ENCODE results near the gene TUB. TPM values are rescaled to one million over a fixed set of nuclear protein-coding genes. Genes with fewer than 3 reads are reported as not detected.

Gene TUB
- total and polyA plus RNA-seq, 11 donors = 4.7 to 38.8 (median 18.4) TPM

DNA sequence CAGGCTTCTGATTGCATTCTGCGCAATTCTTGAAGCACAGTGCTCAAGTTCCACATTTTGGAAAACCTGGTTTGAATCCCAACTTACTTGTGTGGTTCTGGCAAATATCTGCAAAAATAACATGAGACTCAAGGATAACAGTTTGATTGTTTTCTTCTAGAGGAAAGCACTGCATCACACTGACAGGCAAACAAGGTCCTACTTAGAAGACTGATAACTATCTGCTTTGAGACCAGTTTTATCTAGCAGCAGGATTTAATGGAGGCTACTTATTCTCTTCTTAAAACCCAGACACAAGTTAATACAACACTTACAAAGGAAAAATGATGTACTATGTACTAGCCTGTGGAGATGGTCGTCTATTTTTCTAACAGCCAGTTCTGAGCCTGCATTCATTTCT, 46.4 kb downstream of the TUB start:
- TF ChIP-seq, protein P1, sequence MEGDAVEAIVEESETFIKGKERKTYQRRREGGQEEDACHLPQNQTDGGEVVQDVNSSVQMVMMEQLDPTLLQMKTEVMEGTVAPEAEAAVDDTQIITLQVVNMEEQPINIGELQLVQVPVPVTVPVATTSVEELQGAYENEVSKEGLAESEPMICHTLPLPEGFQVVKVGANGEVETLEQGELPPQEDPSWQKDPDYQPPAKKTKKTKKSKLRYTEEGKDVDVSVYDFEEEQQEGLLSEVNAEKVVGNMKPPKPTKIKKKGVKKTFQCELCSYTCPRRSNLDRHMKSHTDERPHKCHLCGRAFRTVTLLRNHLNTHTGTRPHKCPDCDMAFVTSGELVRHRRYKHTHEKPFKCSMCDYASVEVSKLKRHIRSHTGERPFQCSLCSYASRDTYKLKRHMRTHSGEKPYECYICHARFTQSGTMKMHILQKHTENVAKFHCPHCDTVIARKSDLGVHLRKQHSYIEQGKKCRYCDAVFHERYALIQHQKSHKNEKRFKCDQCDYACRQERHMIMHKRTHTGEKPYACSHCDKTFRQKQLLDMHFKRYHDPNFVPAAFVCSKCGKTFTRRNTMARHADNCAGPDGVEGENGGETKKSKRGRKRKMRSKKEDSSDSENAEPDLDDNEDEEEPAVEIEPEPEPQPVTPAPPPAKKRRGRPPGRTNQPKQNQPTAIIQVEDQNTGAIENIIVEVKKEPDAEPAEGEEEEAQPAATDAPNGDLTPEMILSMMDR (IDR thresholded peaks at IDR 0.05) = no peak
- TF ChIP-seq POLR2A (IDR thresholded peaks at IDR 0.05) = no peak
- Histone ChIP-seq H3K4me3 (no peak overlapping the region), H3K4me1 (no peaks in the 10 kb centered on the region), H3K27ac (no peak overlapping the region), H3K36me3 (no peaks in the 10 kb centered on the region), H3K27me3 (no peaks in the 10 kb centered on the region), H3K9me3 (no peaks in the 10 kb centered on the region)
- intact Hi-C loops (cut with DNase I) = no loop called here
- WGBS, 4 donors = 75 to 76% (median 76%) methylated on average over 2 of the region's 2 CpGs
- ATAC-seq = no peak
- no peak for DNase-seq

DNA sequence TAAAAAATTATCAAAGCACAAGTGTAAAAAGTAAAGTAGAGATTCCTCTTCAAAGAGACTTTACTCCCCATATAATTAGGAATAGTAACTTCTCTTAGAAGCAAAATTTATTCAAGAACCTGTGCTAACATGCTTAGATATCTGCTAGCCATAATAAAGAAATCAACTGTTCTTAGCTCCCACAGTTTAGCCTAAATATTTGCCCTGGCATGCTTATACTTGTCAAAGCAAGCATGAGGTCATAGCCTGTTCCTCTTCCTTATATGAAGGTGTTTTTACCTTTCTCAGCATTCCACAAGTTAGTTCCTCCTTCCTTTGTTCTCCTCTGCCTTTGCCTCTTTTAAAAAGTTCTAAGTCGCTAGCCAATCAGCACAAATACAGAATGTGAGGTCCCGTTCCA, 57.5 kb downstream of the TUB start:
- Histone ChIP-seq H3K9me3 (no peaks in the 10 kb centered on the region), H3K4me3 (no peak overlapping the region), H3K27ac (no peak overlapping the region), H3K36me3 (no peaks in the 10 kb centered on the region), H3K27me3 (no peaks in the 10 kb centered on the region), H3K4me1 (no peaks in the 10 kb centered on the region)
- 88 to 98% (median 92%) methylated on average over 2 of the region's 2 CpGs for WGBS, 4 donors
- DNase-seq (no peak), ATAC-seq (no peak)
- TF ChIP-seq, protein P1 (IDR thresholded peaks at IDR 0.05) = no peak
- TF ChIP-seq POLR2A (IDR thresholded peaks at IDR 0.05) = no peak
- intact Hi-C loops (cut with DNase I) = no loop called here

DNA sequence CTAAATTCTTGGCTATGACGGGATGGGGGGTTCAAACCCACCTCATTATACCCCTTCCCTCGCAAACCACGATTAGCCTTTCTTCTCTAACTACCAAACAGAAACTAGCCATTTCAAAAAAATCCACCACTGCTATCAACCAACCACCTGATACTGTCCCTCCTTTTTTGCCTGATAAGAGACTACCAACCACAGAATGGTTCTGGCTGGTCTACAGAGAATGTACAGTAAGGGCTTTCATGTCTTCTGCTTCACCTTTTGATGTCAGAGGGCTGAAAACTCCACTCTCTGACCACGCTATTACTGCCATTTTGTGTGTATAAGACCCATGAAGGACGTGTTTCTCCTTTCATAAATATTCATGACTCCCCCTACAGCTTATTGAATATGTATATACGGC, 68.7 kb downstream of the TUB start:
- 84 to 87% (median 84%) methylated on average over 6 of the region's 6 CpGs for WGBS, 4 donors
- no peak for TF ChIP-seq POLR2A (IDR thresholded peaks at IDR 0.05)
- H3K27ac ChIP-seq = no peak overlapping the region
- no peaks in the 10 kb centered on the region for H3K27me3 ChIP-seq
- H3K36me3 ChIP-seq = no peaks in the 10 kb centered on the region
- H3K9me3 ChIP-seq = no peaks in the 10 kb centered on the region
- H3K4me1 ChIP-seq = peaks cover 0 to 3% (median 0%) of the 10 kb centered on the region in 12 donors
- DNase-seq (no peak), ATAC-seq (no peak)
- intact Hi-C loops (cut with DNase I) = no loop called here
- no peak overlapping the region for H3K4me3 ChIP-seq

Other genes starting within 250 kb of the TUB start
- not detected for gene OR10A6, start 149.9 kb upstream of the TUB start, total RNA-seq
- gene OR10A6, start 149.9 kb upstream of the TUB start, polyA plus RNA-seq = not detected
- not detected for gene OR10A3, start 139.5 kb upstream of the TUB start, total RNA-seq
- not detected for gene OR10A3, start 139.5 kb upstream of the TUB start, polyA plus RNA-seq
- not detected for gene NLRP10, start 115.8 kb upstream of the TUB start, total RNA-seq
- gene NLRP10, start 115.8 kb upstream of the TUB start, polyA plus RNA-seq = not detected
- gene EIF3F, start 93.9 kb upstream of the TUB start, total RNA-seq = 100 to 1,000 TPM; 134 to 181 (median 147) TPM
- gene EIF3F, start 93.9 kb upstream of the TUB start, polyA plus RNA-seq = 100 to 1,000 TPM; 103 to 434 TPM
- 10 to 100 TPM in 5 of 9 donors, 1 to 10 TPM in 4; 3.1 to 16.3 (median 10.6) TPM for gene RIC3, start 87.8 kb downstream of the TUB start, total RNA-seq
- gene RIC3, start 87.8 kb downstream of the TUB start, polyA plus RNA-seq = 1 to 10 TPM; 5.0 to 8.6 TPM
- 1 to 10 TPM in 6 of 9 donors, under 1 TPM in 2, not detected in 1; 0.75 to 4.1 (median 2.4) TPM for gene LMO1, start 182.7 kb downstream of the TUB start, total RNA-seq
- 1 to 10 TPM in 1 of 2 donors, under 1 TPM in 1; 0.42 to 2.2 TPM for gene LMO1, start 182.7 kb downstream of the TUB start, polyA plus RNA-seq